Fibroblast of peridontal ligament (primary cell): ENCODE results near the gene RAD51B.

Experiments
- DNase-seq: peaks from one replicate; pipeline ENCODE4 v3.0.0-alpha.2; 2010; ENCODE audit errors: extremely low read depth

Gene RAD51B

DNA sequence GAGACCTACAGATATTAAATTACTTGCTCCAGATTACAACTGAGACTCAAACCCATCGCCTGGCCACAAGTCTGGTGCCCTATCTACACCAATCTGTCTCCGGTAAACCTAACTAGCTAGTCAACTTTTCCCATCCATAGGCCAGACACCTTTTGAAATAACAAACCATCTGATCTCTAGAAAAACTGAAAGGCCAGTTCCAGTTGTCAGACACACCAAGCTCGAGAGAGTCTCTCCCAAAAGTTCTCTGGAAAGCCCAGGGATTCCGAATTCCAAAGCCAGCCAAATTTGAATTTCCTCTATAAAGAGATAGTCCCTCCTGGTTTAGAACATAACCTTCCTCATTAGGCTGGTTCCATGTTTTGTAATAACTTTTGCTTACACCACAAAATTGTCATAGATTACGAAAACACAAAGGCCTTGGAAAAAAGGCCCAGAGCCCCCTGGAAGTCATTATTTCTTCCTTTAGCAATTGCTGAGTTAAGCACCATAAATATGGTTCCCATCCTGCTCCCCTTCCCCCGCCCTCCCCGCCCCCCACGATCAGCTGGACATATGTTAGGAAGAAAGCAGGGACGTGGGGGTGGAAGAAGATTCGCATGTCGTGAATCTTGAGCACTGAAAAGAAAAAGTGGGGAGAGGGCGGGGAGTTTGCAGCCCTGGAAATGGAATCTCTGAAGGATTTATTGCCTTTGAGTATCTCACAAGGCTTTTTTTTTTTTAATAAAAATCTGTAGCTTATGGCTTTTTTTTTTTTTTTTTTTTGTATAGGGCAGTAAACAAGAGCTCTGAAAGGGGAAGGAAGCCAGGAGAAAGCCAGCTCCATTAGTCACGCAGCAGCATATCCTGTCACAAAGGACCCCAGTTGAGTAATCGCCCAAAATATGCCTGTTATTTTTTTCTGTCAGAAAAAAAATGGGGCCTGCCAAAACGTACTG lies 862.9 kb downstream of the RAD51B start:
- DNase-seq, result peak; percentile 98

GRCh38 chr14:68683326-68683725 lies 863.7 kb downstream of the RAD51B start:
- no peak for DNase-seq

- no peak for DNase-seq
Observed at GRCh38 chr14:68684466-68685418, 865.2 kb downstream of the RAD51B start.

GRCh38 chr14:68685419-68686204 lies 866.0 kb downstream of the RAD51B start:
- DNase-seq, result no peak

GRCh38 chr14:68686205-68686465 lies 866.6 kb downstream of the RAD51B start:
- DNase-seq, result no peak

DNA sequence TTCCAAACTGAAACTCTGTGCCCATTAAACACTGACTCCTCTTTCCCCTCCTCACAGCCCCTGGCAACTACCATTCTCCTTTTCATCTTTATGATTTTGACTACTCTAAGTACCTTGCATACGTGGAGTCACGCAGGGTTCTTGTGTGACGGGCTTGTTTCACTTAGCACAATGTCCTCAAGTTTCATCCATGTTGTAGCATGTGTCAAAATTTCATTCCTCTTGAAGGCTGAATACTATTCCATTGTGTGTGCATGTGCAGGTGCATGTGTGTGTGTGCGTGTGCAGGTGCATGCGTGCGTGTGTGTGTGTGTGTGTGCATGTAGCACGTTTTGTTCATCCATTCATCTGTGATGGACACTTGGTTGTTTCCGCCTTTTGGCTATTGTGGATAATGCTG lies 867.1 kb downstream of the RAD51B start:
- no peak for DNase-seq

- peak; percentile 68 for DNase-seq
Observed at GRCh38 chr14:68687746-68688145, 868.2 kb downstream of the RAD51B start.

DNA sequence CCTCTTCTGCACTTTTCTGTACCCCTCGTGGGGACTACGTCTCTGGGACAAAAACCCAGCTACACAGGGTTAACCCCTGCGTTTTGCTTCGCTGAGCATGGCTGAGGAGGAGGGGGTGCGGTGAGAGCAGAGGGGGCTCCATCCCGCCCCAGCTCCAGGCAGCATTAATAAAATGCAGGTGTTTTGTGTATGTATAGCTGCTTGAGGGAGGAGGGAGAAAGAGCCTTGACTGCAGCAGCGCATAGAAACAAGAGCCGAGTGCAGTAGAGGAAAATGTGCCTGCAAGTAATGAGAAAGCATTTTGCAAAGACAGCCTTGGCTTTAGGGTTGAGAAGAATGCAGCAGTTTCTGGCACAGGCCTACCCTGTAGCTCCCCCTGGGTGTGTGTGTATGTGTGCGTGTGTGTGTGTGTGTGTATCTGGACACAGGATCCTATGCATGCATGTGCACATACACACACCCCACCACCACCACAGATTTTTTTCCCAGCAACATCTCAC lies 869.3 kb downstream of the RAD51B start:
- peak; percentile 87 for DNase-seq

GRCh38 chr14:68689511-68689910 lies 869.9 kb downstream of the RAD51B start:
- DNase-seq, result no peak

DNA sequence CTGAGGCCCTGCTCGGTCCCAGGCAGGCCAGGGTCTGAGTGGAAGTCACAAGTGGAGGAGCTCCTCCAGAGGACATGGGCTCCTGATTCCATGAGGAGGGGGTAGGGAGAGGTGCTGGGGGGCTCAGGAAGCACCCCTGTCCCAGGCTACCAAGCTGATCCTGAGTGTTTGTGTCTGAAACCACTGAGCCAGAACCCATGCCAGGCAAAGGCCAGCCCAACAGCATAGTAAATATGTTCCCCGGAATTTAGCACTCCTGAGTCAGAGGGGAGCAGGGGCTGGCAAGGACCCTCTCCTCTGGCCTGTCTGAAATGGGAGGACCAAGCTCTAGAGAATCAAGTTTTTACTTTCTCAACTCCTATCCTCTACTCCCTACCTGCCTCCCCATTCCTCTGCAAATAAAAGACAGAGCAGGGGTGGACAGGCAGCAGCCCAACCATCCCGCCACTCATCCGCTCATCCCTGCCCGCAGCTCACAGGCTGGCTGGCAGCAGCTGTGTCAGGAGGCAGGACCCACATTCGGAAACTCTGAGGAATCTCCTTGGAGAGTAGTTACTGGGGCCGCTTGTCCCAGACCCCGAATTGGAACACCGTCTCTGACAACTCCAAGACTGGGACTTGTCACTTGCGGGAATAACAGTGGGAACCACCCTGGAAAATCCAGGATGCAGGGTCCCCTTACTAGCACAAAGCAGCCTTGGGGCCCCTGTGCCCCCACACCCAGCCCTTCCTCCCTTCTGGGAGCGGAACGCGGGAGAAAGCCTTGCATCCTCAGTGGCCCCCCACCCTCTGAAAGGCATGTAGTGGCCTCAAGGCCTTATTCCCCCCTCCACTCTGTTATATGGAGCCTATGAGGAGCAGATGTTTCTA lies 870.7 kb downstream of the RAD51B start:
- no peak for DNase-seq

DNA sequence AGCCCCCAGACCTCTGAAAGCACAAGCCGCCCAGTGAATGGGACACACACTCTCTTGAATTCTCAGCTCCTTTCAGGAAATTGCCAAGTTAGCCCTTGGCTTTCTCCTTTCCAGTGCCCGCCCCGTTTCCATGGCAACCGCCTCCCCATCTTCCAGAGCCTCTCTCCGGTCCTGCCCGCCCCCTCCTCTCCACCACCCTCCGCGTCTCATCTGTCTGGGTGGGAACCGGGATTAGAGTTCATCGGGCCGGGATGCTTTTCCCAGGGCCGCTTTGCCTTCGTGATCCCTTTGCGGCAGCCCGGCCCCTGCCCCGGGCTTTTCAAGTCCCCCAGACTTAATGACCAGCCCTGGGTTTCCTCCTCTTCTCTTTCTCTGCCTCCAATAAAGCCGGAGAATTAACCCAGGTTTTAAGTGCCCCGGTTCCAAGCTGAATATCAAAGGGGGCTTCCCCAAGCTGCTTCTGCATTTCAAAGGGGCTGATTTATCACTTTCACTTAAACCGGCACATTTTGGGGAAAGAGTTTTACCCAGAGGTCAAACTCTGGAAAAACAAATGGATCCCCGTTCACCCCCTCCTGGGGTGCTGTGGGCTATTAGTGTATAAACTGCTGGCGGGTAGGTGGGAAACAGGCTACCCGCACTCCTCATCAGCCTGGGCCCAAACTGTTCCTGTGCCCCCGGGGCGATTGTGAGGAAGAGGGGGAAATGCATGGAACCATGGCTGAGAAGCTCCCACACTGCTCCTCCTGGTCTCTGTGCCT lies 871.6 kb downstream of the RAD51B start:
- DNase-seq, result no peak

GRCh38 chr14:68691792-68692118 lies 872.2 kb downstream of the RAD51B start:
- no peak for DNase-seq

DNA sequence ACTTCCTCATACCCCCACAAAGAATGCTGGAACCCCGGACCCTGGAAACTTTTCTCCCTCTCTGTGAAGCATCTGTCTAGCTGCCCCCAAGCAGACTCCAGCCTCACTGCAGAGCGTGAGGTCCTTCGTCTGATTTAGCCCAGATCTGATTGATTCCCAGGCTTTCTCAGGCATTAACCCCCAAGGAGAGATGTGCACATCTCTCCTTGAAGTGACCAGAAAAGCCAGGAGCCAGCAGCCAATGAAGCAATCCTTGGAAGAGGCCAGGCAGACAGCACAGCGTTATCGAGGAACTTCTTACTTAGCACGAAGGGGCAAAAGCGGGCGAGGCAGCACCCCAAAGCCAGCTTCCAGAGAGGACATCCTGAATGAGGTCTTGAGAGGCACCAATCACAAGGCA lies 872.6 kb downstream of the RAD51B start:
- no peak for DNase-seq

- DNase-seq, result peak; percentile 92
Observed at GRCh38 chr14:68692916-68693771, 873.6 kb downstream of the RAD51B start.

DNA sequence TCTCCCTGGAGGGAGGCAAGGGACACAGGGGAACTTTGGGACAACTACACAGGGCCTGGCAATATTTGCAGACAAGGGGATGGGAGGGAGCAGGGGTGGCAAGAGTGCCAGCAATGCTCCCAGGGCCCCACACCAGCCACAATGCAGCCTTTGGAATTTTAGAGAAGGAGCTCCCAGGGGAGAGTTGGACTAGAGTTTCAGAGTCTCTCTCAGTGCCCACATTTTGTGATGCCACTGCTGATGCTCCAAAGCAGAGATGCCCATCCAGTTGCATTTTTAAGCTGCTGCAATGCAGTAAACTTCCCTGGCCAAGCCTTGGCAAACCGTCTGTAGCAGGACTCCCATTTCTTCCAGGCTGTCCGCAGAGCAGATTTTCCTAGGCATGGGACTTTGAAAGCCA lies 874.3 kb downstream of the RAD51B start:
- no peak for DNase-seq

DNA sequence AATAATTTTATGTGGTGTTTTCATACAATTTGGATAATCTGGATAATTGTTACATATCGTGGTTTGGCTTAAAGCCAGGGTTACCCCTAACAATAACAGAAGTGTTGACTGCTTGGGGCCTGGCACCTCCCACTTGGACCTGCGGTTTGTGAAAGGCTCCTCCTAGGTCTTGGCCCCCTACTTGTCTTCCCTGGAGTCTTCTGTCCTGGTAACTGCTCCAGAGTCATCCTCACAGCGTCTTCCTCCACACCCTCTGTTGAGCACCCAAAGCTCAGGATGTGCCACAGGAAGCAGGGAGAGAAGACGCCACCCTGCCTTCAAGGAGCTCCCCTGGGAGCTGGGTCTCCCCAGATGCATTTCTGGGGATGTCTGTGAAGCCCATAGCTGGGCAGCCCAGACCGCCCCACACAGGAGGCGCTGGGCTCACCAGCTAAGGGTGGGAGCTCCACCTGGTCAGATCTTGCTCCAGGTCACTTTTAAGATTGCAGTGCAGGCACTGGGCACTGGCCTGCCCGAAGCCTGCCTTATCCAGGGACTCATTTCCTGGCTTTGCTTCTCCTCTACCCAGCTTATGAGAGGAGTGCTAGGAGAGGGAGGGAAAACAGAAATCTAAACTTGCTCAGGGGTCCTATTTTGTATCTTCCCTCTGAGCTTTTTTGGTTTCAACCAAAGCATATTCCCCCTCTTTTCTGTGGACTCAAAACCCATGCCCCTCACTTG lies 875.1 kb downstream of the RAD51B start:
- peak; percentile 67 for DNase-seq

- DNase-seq, result peak; percentile 99
Observed at GRCh38 chr14:68695326-68695768, 875.8 kb downstream of the RAD51B start.

GRCh38 chr14:68695856-68696255 lies 876.3 kb downstream of the RAD51B start:
- no peak for DNase-seq
